HEK293 (cell line): ENCODE results near the gene TANGO6.

Source experiments
- CTCF ChIA-PET: fragments of 350-600 bp; formaldehyde crosslinking; extraction: SDS; loops from one replicate; lab custom pipeline; 2021; ENCODE audit warnings: antibody characterized with exemption; lab: Yijun Ruan, JAX
- POLR2A ChIA-PET: fragments of 300-600 bp; formaldehyde crosslinking; extraction: SDS; loops from one replicate; lab custom pipeline; 2020; ENCODE audit warnings: antibody characterized with exemption, inconsistent platforms; lab: Yijun Ruan, JAX
- H3K27ac ChIP-seq: fragments of 200-500 bp; sonication (Bioruptor generic); 2 replicates; pipeline ENCODE4 v1.5.1; 2014; ENCODE audit warnings: low read depth, low read length, control low read depth, inconsistent platforms; ENCODE audit errors: extremely low read depth
- H3K36me3 ChIP-seq, 2 experiments: fragments of 200-500 bp in 1 of 2; sonication (Bioruptor generic) in 1 of 2; 1 replicate in 1 of 2; 2 replicates in 1 of 2; pipeline ENCODE4 v1.5.1; 2014 to 2017; ENCODE audit warnings: inconsistent platforms in 2 of 2, low read length in 2 of 2; ENCODE audit not compliant: control insufficient read depth in 2 of 2, insufficient read depth in 1 of 2
- H3K4me1 ChIP-seq: fragments of 200-500 bp; sonication (Bioruptor generic); 2 replicates; pipeline ENCODE4 v1.5.1; 2014; ENCODE audit warnings: mild to moderate bottlenecking, low read length, inconsistent platforms; ENCODE audit not compliant: control insufficient read depth, insufficient read depth
- H3K4me3 ChIP-seq: 2 replicates; pipeline ENCODE4 v1.5.1; 2011; ENCODE audit warnings: low read depth, mild to moderate bottlenecking, control low read depth, low read length, moderate library complexity
- H3K9me3 ChIP-seq: fragments of 200-500 bp; sonication (Bioruptor generic); 2 replicates; pipeline ENCODE4 v1.5.1; 2014; ENCODE audit warnings: low read depth, low read length, inconsistent platforms; ENCODE audit not compliant: control insufficient read depth, insufficient read depth
- CTCF ChIP-seq: fragments of 450-650 bp; formaldehyde crosslinking; IDR thresholded peaks from 2 replicates; pipeline ENCODE4 v1.5.1; 2016; ENCODE audit warnings: missing biosample characterization, missing genetic modification characterization
- HOXC10 ChIP-seq: sonication (generic); formaldehyde crosslinking; IDR thresholded peaks from 2 replicates; pipeline ENCODE4 v1.8.1; 2023; ENCODE audit warnings: mild to moderate bottlenecking, missing genetic modification reagents
- PBX3 ChIP-seq: sonication (generic); formaldehyde crosslinking; IDR thresholded peaks from 2 replicates; pipeline ENCODE4 v1.8.1; 2022; ENCODE audit warnings: mild to moderate bottlenecking, moderate library complexity, missing genetic modification reagents
- PRDM4 ChIP-seq: fragments of 450-650 bp; formaldehyde crosslinking; IDR thresholded peaks from 2 replicates; pipeline ENCODE4 v1.5.1; 2017; ENCODE audit warnings: missing biosample characterization, missing genetic modification characterization
- SP3 ChIP-seq: fragments of 450-650 bp; formaldehyde crosslinking; IDR thresholded peaks from 2 replicates; pipeline ENCODE4 v1.5.1; 2016; ENCODE audit warnings: missing biosample characterization, missing genetic modification characterization
- YY1 ChIP-seq: fragments of 450-650 bp; formaldehyde crosslinking; IDR thresholded peaks from 2 replicates; pipeline ENCODE4 v1.5.1; 2018; ENCODE audit warnings: missing biosample characterization, missing genetic modification characterization
- ZFP69B ChIP-seq: fragments of 450-650 bp; formaldehyde crosslinking; IDR thresholded peaks from 2 replicates; pipeline ENCODE4 v1.5.1; 2016; ENCODE audit warnings: missing biosample characterization, missing genetic modification characterization
- ZNF121 ChIP-seq: fragments of 450-650 bp; formaldehyde crosslinking; IDR thresholded peaks from 2 replicates; pipeline ENCODE4 v1.5.1; 2016; ENCODE audit warnings: missing biosample characterization, missing genetic modification characterization
- ZNF148 ChIP-seq: fragments of 450-650 bp; formaldehyde crosslinking; IDR thresholded peaks from 2 replicates; pipeline ENCODE4 v1.5.0; 2017; ENCODE audit warnings: missing biosample characterization, missing genetic modification characterization, borderline replicate concordance
- ZNF335 ChIP-seq: fragments of 450-650 bp; formaldehyde crosslinking; conservative IDR thresholded peaks from 2 replicates; pipeline ENCODE4 v1.5.1; 2016; ENCODE audit warnings: missing biosample characterization, missing genetic modification characterization
- ZNF423 ChIP-seq: fragments of 450-650 bp; formaldehyde crosslinking; IDR thresholded peaks from 2 replicates; pipeline ENCODE4 v1.5.1; 2016; ENCODE audit warnings: missing biosample characterization, missing genetic modification characterization
- ZNF510 ChIP-seq: fragments of 450-650 bp; formaldehyde crosslinking; IDR thresholded peaks from 2 replicates; pipeline ENCODE4 v1.5.1; 2018; ENCODE audit warnings: mild to moderate bottlenecking, missing genetic modification characterization, missing biosample characterization; ENCODE audit not compliant: insufficient replicate concordance
- ZNF521 ChIP-seq: fragments of 450-650 bp; formaldehyde crosslinking; IDR thresholded peaks from 2 replicates; pipeline ENCODE4 v1.5.1; 2017; ENCODE audit warnings: missing biosample characterization, mild to moderate bottlenecking, missing genetic modification characterization
- ZNF626 ChIP-seq: fragments of 450-650 bp; sonication (Bioruptor Pico); formaldehyde crosslinking; IDR thresholded peaks from 2 replicates; pipeline ENCODE4 v1.5.1; 2018; ENCODE audit warnings: missing biosample characterization, missing genetic modification characterization, inconsistent platforms
- ZNF654 ChIP-seq: fragments of 450-650 bp; formaldehyde crosslinking; IDR thresholded peaks from 2 replicates; pipeline ENCODE4 v1.5.1; 2016; ENCODE audit warnings: low read depth, missing biosample characterization, missing genetic modification characterization
- ZNF660 ChIP-seq: fragments of 450-650 bp; IDR thresholded peaks from 2 replicates; pipeline ENCODE4 v1.5.1; 2018; ENCODE audit warnings: missing biosample characterization, mild to moderate bottlenecking, missing genetic modification characterization
- ZNF777 ChIP-seq: fragments of 450-650 bp; formaldehyde crosslinking; IDR thresholded peaks from 2 replicates; pipeline ENCODE4 v1.5.1; 2017; ENCODE audit warnings: missing biosample characterization, missing genetic modification characterization, borderline replicate concordance

TANGO6 gene

GRCh38 chr16:68800257-68800875, 43.0 kb upstream of the TANGO6 start:
- no peak overlapping the region for H3K27ac ChIP-seq
- POLR2A ChIA-PET = no interaction called here

More at GRCh38 chr16:68800257-68800875, 43.0 kb upstream of the TANGO6 start:
- H3K36me3 ChIP-seq = no peaks in the 10 kb centered on the region
- CTCF ChIA-PET = interaction anchor here (0.7 to 3.6 kb wide), 19 partner anchors 9 to 471 kb away, joined by 3 to 21 read pairs (median 4); no protein-coding TSS in a partner anchor
- no peak overlapping the region for H3K4me3 ChIP-seq
- no peaks in the 10 kb centered on the region for H3K4me1 ChIP-seq
- H3K9me3 ChIP-seq = no peaks in the 10 kb centered on the region
- 0 out of 2 replicates have a peak, but pooled peaks have one; percentile 14 for TF ChIP-seq CTCF (tag by site-specific recombination)
- TF ChIP-seq ZNF335 = peak; percentile 88
- no peak for TF ChIP-seq ZFP69B (tag by site-specific recombination)
- no peak for TF ChIP-seq ZNF121 (tag by site-specific recombination)
- no peak for TF ChIP-seq YY1 (tag by site-specific recombination)
- no peak for TF ChIP-seq ZNF626 (tag by site-specific recombination)
- no peak for TF ChIP-seq ZNF521 (tag by site-specific recombination)
- TF ChIP-seq PRDM4 = peak; percentile 66
- TF ChIP-seq ZNF654 (tag by site-specific recombination) = peak; percentile 56
- TF ChIP-seq PBX3 = no peak
- TF ChIP-seq HOXC10 (CRISPR knock-in tag) = no peak
- no peak for TF ChIP-seq ZNF148 (tag by site-specific recombination)
- TF ChIP-seq ZNF660 (tag by site-specific recombination) = peak; percentile 59; the same call in 1 of the 2 replicates
- TF ChIP-seq ZNF777 (tag by site-specific recombination) = no peak
- TF ChIP-seq ZNF423 (tag by site-specific recombination) = no peak
- no peak for TF ChIP-seq ZNF510 (tag by site-specific recombination)
- TF ChIP-seq SP3 (tag by site-specific recombination) = no peak
